ENCODE data around the gene HDAC4. TPM values are rescaled to one million over a fixed set of nuclear protein-coding genes. Genes with fewer than 3 reads are reported as not detected.

Gene HDAC4
- total RNA-seq, 1 donor = 28.3 TPM

DNA sequence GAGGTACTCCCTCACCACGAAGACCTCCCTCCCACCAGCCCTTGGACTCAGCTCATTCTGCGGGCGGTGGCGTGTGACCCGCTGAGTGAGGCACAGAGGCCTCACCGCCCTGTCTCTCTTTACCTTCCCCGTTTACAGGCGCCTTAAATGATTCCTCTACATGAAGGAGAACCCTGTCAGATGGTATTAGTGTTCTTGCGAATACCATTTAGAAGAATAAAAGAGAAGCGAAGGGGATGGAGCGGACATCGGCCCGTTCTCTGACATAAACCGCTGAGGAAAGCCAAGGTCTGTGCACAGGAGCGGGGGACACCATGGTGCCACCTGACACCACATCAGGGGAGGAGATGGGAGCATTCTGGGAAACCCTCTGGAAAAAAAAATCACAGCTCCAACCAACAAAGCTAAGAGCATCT, 179.8 kb downstream of the HDAC4 start:
- TF ChIP-seq, protein P1, sequence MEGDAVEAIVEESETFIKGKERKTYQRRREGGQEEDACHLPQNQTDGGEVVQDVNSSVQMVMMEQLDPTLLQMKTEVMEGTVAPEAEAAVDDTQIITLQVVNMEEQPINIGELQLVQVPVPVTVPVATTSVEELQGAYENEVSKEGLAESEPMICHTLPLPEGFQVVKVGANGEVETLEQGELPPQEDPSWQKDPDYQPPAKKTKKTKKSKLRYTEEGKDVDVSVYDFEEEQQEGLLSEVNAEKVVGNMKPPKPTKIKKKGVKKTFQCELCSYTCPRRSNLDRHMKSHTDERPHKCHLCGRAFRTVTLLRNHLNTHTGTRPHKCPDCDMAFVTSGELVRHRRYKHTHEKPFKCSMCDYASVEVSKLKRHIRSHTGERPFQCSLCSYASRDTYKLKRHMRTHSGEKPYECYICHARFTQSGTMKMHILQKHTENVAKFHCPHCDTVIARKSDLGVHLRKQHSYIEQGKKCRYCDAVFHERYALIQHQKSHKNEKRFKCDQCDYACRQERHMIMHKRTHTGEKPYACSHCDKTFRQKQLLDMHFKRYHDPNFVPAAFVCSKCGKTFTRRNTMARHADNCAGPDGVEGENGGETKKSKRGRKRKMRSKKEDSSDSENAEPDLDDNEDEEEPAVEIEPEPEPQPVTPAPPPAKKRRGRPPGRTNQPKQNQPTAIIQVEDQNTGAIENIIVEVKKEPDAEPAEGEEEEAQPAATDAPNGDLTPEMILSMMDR (IDR thresholded peaks at IDR 0.05; ENCODE audit: insufficient read depth, low read length) = no peak
- DNase-seq (ENCODE audit: low read depth) = no peak
- no peak overlapping the region for H3K4me3 ChIP-seq (ENCODE audit: low read depth, low read length)

DNA sequence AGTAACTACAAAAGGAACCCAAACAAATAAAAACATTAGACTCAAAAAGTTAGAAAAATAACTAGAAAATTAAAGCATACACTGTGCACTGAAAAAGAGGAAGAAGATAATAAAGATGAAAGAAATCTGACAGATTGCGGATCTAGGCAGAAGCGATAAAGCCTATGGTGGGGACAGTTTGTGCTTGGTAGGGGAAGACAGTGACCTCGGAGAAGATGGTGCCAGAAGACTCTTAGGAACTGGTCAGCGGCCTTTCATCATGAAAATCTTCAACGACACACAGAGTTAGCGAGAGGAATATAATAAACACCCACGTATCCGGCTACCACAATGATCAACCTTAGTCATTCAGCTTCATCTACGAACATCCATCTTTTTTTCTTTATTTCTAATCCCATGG, 180.5 kb downstream of the HDAC4 start:
- no peak for DNase-seq (ENCODE audit: low read depth)
- TF ChIP-seq, protein P1 (IDR thresholded peaks at IDR 0.05; ENCODE audit: insufficient read depth, low read length) = no peak

DNA sequence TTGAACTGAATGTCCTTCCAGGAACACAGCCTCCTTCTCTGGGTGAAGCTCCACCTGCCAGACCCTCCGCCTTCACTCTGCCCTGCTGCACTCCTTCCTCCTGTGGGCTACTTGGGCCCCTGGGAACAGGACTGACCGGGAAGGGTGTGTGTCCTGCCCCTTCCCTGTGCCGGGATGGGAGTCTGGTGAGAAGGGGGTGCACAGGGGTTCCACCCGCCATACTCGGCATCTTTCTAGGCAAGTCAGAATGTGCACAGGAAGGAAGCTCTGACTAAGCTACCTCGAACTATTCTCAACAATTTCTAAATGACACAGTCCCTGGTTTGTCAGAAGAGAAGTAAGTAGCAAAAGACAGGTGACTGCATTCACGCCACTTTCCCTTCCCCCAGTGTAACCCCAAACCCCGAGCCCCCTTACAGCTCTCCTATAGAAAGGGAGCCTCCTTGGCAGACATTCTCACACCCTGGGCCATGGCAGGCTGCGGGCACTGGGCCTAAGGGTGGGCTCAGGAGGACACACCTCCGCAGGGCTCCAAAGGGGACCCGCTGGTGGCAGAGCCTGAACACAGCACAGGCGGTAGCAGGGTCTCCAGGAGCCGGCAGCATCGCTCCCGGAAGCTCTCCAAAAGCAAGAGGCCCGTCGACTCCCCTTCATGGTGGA, 184.1 kb downstream of the HDAC4 start:
- DNase-seq (ENCODE audit: low read depth) = no peak

More for the DNA sequence above, 180.5 kb downstream of the HDAC4 start:
- H3K4me3 ChIP-seq (ENCODE audit: low read depth, low read length) = no peak overlapping the region

DNA sequence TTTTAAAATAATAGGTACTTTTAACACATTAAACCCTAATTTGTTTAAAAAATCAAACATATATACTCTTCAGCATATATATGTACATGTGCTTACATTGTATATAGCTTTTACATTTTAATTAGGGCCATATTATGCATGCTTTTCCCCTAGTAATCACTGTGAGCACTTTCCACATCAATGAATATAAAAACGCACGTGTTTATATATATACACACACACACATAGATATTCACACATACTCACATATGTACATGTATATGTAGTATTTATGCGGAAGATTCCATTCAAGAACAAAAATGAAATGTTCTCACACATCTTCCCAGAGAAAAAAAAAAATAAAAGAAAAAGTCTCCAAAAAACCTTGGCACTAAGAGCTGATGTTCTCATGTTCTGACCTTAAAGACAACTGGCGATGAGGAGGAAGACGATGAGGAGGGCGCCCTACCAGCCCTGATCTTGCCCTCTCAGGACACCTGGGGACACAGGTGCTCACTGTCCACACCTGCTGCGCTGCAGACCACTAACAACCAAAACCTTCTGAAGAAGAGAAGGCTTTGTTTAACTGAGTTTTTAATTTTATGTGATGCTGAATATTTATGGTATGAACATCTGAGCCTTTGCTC, 184.7 kb downstream of the HDAC4 start:
- no peak overlapping the region for H3K4me3 ChIP-seq (ENCODE audit: low read depth, low read length)
- TF ChIP-seq, protein P1 (IDR thresholded peaks at IDR 0.05; ENCODE audit: insufficient read depth, low read length) = no peak
- DNase-seq (ENCODE audit: low read depth) = no peak

More for the DNA sequence above, 184.1 kb downstream of the HDAC4 start:
- TF ChIP-seq, protein P1 (IDR thresholded peaks at IDR 0.05; ENCODE audit: insufficient read depth, low read length) = no peak
- H3K4me3 ChIP-seq (ENCODE audit: low read depth, low read length) = no peak overlapping the region

DNA sequence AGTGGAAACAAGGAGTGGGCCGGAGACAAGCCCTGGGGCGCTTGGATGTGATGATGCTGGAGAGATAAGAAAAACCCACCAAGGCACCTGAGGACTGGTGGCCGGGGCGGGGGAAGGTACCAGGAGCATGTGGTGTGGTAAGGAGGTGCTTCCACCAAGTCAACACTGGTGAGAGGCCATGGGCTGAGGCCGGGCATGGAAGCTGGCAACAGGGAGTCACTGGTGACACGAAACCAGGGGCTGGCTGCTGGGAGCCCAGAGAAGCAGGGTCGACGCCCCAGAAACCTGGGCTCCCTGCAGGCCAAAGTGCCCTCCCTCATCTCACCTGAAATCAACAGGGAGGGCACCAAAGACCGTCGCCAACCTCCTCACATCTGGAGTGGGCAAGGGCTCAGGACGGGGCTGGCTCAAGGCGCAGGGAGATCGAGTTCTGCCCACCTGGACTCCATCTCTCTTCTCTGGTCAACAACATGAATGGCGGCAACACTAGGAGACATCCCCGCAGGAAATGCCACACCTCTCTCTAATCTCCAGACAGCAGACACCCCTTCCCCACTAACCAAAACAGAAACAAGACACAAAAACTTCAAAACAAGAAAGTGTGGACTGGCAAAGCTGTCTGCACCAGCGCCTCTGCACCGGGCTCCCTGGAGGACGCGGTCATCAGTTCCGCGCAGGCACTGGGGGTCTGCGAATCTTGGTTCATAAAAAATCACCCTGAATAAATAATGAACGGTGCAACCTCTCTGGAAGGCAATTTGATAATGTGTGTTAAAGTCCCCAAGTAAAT, 185.5 kb downstream of the HDAC4 start:
- no peak overlapping the region for H3K4me3 ChIP-seq (ENCODE audit: low read depth, low read length)
- TF ChIP-seq, protein P1 (IDR thresholded peaks at IDR 0.05; ENCODE audit: insufficient read depth, low read length) = no peak
- no peak for DNase-seq (ENCODE audit: low read depth)

DNA sequence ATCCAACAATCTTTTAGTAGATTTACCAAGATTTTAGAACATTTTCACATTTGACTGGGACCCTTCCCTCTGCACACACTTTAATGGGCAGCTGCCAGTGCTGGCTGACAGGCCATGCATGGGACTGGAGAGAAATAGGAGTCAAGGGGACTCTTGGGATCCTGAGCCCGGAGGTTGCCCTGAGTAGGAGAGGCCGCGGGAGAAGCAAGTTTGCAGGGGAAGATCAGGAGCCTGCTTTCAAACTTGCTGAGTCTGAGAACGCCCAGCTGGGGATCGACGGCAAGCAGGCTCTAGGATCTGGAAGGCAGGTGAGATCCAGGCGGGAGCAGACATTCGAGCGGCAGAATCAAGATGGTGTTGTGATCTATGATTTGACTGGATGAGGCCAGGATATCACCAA, 186.1 kb downstream of the HDAC4 start:
- H3K4me3 ChIP-seq (ENCODE audit: low read depth, low read length) = no peak overlapping the region
- TF ChIP-seq, protein P1 (IDR thresholded peaks at IDR 0.05; ENCODE audit: insufficient read depth, low read length) = no peak
- DNase-seq (ENCODE audit: low read depth) = no peak

Data from fibroblast of the aortic adventitia (primary cell).